ENCODE results near the gene EXO5.
"Not testable (repeated sequence)": the region's sequence is repeated elsewhere in the genome, so short reads cannot be mapped to it uniquely, and the experiment has no call there.

The EXO5 gene

DNA sequence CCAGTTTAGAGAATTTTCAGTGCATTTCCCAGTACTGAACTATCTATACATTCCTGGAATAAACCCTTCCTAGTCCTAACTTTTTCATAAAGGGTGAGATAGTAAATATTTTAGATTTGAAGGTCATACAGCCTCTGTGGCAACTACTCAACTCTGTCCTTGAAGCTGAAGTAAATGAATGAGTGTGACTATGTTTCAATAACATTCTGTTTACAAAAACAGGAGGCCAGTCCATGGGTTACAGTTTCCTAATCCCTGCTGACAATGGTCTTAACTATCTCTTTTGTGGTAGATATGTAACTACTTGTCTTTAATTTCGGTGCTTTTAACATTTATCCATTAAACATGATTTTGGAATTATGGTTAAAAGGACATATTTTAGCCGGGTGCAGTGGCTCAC is 27.2 kb downstream of the EXO5 start:
- DNase-seq: no peak
- in situ Hi-C loops (cut with MboI; ENCODE audit: low pct_unique_long_range_greater_than_20kb, low sequenced_read_pairs): no loop called here

DNA sequence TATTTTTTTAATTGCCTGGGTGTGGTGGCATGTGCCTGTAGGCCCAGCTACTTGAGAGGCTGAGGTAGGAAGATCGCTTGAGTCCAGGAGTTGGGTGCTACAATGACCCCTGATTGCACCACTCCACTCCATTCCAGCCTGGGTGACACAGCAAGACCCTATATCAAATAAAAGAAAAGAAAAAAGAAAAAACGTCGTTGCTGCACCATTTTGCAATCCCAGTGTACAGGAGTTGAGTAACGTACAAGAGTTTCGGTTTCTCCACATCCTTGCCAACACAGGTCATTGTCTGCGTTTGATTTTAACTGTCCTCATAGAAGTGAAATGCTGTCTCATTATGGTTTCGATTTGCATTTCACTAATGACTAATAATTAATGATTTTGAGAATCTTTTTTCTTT is 30.8 kb downstream of the EXO5 start:
- no peak for DNase-seq
- in situ Hi-C loops (cut with MboI; ENCODE audit: low pct_unique_long_range_greater_than_20kb, low sequenced_read_pairs): no loop called here

DNA sequence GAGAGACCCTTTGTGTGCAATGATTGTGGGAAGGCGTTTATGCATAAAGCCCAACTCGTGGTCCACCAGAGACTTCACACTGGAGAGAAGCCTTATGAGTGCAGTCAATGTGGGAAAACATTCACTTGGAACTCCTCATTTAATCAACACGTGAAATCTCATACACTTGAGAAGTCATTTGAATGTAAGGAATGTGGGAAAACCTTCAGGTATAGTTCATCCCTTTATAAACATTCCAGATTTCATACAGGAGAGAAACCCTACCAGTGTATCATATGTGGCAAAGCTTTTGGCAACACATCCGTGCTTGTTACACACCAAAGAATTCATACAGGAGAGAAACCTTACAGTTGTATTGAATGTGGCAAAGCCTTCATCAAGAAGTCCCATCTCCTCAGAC is 38.4 kb downstream of the EXO5 start:
- DNase-seq: no peak
- in situ Hi-C loops (cut with MboI; ENCODE audit: low pct_unique_long_range_greater_than_20kb, low sequenced_read_pairs): no loop called here

DNA sequence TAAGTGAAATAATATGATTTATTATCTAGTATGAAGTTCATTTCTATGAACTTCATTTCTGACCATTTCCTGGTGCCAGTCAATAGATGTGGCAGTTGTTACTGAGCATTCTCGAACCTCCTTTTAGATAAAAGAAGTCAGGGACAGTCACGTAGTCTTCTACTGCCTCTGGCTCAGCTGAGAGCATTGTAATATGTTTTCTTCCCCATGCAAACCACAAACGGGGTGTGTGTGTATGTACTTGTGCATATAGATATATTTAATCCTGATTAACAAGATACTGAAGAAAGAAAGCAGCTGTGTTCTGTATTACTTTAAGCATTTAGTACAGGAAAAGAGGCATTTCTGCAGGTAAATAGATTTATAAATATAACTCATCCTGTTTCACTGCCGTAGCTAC is 44.5 kb downstream of the EXO5 start:
- in situ Hi-C loops (cut with MboI; ENCODE audit: low pct_unique_long_range_greater_than_20kb, low sequenced_read_pairs): no loop called here
- DNase-seq: no peak

DNA sequence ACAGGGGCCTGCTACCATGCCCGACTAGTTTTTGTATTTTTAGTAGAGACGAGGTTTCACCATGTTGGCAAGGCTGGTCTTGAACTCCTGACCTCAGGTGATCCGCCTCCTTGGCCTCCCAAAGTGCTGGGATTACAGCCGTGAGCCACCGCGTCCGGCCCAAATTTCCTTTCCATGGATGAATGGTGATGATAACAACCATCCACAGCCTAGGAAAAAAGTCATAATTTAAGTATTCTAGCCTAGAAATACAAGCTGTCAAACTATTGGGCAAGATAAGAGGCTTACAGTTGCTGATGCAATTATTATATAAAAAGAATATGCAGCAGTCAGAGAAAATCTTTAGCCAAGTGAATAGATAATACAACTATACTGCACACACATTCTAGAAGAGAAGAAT is 46.2 kb downstream of the EXO5 start:
- in situ Hi-C loops (cut with MboI; ENCODE audit: low pct_unique_long_range_greater_than_20kb, low sequenced_read_pairs); DNase-seq: not testable (repeated sequence)

DNA sequence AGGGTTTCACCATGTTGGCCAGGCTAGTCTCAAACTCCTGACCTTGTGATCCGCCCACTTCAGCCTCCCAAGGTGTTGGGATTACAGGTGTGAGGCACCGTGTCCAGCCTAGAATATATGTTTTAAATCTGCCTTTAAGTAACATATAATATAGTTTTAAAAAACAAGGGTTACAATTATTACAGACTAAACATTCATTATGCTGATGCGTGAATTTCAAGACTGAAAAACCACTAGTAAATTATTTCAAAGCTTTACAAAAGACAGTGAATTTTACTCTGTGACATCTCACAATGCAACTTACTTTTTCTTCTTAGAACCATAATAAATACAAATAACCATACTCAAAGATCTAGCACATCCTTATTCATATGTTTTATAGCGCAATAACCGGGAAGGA is 47.6 kb downstream of the EXO5 start:
- in situ Hi-C loops (cut with MboI; ENCODE audit: low pct_unique_long_range_greater_than_20kb, low sequenced_read_pairs): no loop called here
- no peak for DNase-seq

DNA sequence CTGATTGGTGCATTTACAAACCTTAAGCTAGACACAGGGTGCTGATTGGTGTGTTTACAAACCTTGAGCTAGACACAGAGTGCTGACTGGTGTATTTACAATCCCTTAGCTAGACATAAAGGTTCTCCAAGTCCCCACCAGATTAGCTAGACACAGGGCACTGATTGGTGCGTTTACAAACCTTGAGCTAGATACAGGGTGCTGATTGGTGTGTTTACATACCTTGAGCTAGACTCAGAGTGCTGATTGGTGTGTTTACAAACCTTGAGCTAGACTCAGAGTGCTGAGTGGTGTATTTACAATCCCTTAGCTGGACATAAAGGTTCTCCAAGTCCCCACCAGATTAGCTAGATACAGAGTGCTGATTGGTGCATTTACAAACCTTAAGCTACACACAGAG is 49.7 kb downstream of the EXO5 start:
- in situ Hi-C loops (cut with MboI; ENCODE audit: low pct_unique_long_range_greater_than_20kb, low sequenced_read_pairs); DNase-seq: not testable (repeated sequence)

DNA sequence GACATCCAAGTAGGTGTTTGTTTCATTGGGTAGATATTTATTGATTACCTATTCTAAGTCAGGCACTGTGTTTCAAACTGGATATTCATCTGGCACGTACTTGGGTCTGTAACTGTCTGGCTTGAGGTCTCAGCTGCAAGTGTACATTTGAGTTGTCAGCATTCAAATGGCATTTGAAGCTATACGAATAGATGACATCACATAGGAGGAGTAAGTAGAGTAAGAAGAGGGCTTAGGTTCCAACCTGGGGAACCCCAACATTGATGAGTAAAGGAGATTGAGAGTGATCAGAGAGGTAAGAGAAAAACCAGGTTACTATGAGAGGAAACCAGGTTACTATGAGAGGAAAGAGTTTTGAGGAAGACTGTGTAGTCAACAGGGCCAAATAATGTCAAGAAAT is 53.6 kb downstream of the EXO5 start:
- in situ Hi-C loops (cut with MboI; ENCODE audit: low pct_unique_long_range_greater_than_20kb, low sequenced_read_pairs): no loop called here

DNA sequence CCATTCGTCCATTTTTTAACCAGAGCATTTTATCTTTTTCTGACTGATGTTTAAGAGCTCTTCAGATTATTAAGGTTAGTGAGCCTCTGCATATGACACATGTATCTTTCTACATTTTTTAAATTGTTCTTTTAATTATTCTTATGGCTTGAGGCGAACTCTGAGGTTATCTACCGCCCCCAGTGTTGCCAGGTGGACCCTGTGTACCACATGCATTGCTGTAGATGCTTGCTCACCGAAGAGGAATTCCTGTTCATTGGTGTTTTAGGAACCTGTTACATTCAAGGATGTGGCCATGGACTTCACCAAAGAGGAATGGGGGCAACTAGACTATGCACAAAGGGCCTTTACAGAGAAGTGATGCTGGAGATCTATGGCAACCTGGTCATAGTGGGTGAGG is 54.7 kb downstream of the EXO5 start:
- in situ Hi-C loops (cut with MboI; ENCODE audit: low pct_unique_long_range_greater_than_20kb, low sequenced_read_pairs): no loop called here
- no peak for DNase-seq

More for the DNA sequence above, 53.6 kb downstream of the EXO5 start:
- no peak for DNase-seq

DNA sequence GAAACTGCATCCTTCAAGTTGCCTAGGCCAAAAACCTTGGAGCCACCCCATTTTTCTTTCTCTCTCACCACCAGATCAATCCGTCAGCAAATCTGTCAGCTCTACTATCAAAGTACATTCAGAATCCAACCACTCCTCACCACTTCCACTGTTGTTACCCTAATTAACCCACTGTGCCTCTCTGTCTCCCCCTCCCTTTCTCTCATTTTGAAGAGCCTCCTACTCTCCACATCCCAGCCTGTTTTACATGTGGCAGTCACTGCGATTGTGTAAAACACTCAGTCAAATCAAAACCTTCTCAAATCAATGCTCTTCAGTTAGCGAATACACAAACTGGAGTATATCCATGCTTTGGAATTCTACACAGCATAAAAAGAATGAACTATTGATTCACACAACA is 55.9 kb downstream of the EXO5 start:
- in situ Hi-C loops (cut with MboI; ENCODE audit: low pct_unique_long_range_greater_than_20kb, low sequenced_read_pairs): no loop called here
- DNase-seq: no peak

DNA sequence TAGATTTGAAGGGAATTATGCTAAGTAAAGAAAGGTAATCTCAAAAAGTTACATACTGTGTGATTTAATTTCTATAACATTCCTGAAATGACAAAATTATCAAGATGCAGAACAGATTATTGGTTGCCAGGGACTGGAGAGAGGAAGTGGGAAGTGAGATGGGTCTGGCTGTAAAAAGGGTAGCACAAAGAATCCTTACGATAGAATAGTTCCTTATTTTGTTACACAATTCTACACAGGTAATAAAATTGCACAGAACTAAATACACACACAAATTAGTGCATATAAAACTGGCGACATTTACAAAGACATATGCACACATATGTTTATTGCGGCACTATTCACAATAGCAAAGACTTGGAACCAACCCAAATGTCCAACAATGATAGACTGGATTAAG is 56.3 kb downstream of the EXO5 start:
- no peak for DNase-seq
- in situ Hi-C loops (cut with MboI; ENCODE audit: low pct_unique_long_range_greater_than_20kb, low sequenced_read_pairs): no loop called here
